Measurements from ENCODE around the gene TTC31.
"Not testable (repeated sequence)": the region's sequence is repeated elsewhere in the genome, so short reads cannot be mapped to it uniquely, and the experiment has no call there.

The TTC31 gene

DNA sequence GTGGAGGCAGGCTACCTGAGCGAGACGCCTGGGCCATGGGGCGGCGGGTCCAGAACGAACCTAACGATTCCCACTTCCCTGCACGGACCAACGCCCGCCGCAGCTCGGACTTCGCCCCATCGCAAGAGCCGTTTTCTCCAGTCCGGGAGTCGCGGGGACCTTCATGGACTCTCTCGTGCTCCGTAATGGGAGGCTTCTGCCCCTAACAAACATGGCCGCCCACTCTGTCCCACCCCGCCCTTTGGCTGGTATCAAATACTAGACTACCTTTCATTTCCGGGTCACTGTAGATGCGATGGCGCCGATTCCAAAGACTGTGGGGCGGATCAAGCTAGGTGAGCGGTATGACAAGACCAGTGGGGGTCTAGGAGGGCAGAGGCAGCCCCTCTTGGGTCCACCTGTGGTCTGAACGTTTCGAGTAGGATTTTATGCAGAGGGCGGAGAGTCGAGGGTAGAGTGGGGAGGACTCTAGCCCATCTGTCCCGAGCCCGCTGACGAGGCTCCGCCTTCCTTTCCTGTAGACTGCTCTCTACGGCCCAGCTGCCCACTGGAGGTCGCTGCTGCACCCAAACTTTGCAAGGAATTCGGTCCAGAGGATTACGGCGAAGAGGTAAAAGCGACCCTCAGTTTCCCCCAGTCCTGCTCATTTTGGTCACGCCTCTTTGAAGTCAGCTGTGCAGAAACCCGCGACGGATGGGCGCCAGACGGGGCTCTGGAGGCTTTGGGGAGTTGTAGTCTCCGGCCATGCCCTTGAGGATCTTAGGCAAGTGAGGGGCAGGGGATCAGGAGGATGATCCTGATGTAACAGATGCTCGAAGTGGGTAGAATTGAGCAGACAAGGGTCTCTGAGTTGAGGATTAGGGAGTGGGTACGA, at the start of gene TTC31, which contains the start of gene CCDC142:
Gene TTC31 (plus strand): TSS at position 281 of the 874 bp plus-strand sequence. CDS start 15 bp downstream, at position 296.
Gene CCDC142 (minus strand): TSS at position 198 of the 874 bp plus-strand sequence. CDS start 161 bp downstream, at position 37.
- peak; percentile 96 for DNase-seq

DNA sequence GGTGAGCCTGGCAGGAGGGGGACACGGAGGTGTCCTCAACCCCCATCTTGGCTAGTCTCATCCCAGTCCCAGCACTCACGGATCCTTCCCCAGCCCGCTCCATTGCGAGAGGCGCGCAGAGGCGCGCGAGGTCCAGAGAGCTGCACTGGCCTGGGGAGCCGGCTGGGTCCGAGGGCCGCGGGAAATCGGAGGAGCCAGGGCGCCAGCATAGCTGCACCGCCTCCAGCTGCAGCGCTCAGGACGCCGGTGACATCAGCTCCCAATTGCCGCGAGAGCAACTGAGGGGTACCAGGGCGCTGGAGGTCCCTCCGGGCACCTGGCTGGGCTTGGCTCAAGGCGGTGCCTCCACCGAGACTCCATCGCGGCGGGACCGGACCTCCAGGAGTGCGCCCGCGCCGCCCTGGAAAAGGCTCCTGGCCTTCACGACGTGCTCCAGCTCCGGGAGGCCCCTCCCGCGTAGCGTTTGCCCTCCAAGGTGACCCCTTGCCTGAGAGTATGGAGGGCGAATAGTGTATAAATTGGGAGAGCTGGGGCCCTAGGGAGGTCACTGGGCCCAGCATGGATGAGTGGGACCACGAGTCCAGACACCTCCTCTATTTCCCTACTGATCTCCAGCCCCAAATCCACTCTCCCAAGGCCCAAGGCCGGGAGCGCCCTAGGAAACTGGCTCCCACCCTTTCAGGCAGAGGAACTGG, 46.6 kb upstream of the TTC31 start:
- no peak for DNase-seq

DNA sequence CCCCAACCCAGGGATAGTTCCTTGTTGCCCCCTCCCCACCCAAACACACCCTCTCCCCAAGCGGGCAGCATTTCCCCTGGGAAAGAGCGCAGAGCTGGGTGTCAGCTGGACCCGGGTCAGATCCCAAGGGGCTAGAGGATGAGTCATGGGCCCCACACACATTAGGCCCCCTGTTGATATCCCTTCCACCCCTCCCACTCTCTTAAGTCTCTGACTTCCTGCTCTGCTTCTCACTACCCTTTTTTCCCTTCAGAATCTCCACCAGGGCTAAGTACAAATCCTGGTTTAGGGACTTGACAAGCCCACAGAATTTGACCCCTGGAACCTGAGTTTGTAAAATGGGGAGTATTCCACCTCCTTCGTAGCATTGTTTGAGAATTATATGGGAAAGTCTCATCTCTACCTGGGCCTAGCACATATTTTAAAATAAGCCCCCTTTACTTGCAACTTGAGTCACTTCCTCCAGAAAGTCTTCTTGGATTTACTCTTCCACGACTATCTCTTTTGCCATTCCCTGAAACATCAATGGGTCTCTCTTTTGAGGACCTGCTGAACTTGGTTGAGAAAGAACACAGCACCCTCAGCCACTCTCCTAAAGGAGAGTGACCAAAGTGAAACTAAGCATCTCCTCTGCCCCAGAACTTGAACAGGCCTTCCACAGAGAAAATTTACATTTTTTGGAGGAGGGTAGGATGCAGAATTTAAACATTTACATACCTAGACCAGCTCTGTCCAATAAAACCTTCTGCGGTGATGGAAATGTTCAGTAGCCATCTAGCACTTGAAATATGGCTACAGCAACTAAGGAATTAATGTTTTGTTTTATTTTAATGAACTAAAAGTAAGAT, 45.8 kb upstream of the TTC31 start:
- DNase-seq: no peak

DNA sequence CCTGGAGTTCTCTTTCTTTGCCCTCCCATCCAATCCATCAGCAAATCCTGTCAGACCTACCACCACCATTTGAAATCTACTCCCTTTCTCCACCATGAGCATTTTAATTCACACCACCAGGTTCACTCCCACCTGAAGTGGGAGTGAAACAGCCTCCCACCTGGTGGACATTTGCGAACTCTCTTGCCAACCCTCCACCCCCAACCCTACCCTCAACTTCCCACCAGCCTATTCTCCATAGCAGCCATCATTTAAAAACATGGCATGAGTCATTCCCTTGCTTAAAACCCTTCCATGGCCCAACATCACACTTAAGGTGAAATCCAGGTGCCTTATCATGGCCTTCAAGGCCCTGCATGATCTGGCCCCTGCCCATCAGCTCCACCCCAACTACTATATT, 44.6 kb upstream of the TTC31 start:
- DNase-seq: no peak

DNA sequence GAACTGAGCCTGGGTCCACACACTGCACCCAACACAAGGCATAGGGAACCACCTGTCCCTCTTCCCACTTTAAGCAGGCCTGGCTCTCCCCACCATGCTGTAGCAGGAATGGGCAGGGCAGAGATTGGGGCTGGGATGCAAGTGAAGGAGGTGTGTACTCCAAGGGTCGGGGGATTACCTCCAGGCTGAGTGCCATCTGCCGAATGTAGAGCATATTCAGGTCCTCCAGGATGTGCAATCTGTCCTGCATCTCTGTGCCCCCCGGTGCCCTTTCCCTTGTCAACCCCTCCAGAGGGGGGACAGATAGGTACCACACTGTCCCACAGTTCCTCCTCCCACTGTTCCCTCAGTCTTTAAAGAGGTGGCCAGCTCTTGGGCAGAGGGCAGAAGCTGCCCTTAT, 43.5 kb upstream of the TTC31 start:
- DNase-seq: peak; percentile 60

DNA sequence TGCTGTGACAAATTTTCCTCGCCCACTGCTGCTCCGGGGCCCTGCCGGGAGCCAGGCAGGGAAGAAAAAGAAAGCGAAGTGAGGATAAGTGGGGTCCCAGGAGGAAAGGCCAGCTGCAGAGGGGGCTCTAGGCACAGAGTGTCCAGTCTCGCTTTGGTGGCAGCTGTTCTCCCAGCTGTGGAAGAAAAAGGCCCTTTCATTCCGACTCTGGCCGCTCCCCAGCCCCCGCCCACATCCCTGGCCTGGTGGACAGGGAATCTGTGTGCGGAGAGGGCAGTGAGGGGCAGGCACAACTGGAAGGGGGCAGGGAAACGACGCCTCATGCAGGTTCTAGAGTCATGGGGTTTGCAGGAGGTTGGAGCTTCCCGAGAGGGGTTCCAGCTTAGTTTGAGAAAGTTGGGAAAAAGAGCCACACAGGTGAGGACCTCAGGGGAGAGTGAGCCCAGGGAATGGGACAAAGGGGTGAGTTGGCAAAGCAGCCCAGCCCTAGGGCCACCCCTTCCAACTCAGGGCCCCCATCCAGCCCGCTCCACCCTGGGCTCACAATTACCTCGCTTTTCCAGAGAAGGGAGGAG, 43.0 kb upstream of the TTC31 start:
- DNase-seq: peak; percentile 91

DNA sequence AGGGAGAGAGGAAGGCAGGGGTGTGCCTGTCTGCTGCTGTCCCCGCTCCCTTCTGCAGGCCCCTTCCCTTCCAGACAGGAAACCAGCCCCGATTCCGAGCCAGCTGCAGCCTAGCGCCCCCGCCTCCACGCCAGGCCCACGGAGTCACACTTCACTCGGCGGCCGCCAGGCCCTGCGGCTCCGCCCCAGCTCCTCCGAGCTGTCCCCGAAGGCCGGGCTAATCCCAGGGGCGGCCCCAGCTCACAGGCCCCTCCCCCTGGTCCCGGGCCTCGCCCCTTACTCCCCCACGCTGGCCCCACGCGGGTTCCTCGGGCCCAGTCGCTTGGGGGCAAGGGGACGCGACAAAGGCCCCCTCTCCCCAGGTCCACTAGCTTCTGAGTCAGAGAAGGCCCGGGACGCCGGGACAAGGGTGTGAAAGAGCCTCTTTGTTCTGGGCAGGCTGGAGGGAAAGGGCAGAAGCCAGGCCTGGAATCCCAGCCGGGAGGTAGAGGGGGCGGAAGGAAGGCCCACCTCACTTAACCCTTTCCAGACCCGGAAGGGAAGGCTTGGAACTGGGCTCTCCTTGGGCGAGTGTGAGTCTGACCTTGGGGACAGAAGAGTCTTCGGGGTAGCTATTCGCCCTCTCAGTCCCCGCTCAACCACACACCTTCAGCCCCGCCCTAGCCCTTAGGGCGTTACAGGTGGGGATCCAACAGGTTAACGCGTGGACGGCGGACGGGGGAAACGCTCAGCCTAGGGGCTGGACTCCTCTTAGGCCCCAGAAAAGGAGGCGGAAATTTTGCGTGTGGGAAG, 42.3 kb upstream of the TTC31 start:
- peak; percentile 88 for DNase-seq

DNA sequence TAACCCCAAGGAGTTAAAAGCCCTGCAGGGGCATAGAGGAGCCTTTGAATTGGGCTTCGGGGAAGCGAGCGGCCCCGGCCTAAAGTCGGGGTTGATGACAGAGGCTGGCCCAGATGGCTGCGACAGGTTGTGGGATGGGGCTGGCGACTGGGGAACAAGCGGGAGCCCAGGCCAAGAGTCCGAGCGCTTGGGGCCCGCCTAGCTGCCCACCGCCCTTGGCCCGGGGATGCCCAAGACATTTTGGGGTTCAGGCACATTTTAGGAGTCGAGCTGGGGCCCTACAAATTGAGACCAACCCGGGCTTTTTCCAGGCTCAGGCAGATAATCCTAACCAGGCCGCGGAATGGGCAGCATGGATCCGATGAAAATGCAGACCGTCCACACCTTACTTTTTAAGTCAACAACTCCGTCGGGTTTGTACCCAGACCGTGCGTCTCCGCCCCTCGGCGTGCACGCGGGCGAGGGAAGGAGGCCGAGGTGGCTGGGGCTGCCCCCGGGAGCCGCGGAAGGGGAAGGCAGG, 41.7 kb upstream of the TTC31 start:
- no peak for DNase-seq

DNA sequence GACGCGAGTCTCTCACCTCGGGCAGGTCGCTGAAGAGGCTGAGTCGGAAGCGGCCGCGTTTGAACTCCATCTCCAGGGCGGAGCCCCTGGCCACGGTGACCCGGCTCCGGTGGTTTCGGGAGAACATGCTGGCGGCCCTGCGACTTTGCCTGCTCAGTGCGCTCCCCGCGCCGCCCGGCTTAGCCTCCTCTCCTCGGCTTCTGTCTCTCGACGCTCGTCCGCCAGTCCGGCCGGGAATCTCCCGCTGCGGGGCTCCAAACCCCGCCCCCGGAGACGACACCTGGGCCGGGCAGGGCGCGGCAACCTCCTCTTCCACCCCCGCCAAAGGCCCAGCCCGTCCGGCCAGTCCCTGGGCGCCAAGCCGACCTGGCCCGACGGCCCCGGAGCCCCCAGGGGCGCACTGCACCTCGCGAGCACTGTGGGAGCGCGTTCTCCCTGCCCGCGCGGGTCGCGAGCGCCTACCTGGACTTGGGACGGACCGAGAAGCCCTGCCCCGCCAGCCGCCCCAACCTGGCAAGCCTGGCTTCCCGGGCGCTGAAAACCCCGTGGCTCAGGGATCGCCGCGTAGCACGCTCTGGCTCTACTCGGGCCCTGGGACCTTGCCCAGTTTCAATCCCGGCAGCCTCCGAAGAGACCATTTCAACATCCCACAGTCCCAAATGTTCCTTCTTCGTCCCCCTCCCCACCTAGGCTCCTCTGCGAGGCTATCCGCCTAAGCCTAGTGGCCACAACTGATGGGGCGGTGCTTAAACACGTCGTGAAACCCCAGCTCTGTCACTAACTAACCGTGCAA, 41.0 kb upstream of the TTC31 start, which contains the start of gene RTKN:
Gene RTKN (minus strand): TSS at position 248 of the 793 bp plus-strand sequence. CDS start 121 bp downstream, at position 127.
- no peak for DNase-seq

DNA sequence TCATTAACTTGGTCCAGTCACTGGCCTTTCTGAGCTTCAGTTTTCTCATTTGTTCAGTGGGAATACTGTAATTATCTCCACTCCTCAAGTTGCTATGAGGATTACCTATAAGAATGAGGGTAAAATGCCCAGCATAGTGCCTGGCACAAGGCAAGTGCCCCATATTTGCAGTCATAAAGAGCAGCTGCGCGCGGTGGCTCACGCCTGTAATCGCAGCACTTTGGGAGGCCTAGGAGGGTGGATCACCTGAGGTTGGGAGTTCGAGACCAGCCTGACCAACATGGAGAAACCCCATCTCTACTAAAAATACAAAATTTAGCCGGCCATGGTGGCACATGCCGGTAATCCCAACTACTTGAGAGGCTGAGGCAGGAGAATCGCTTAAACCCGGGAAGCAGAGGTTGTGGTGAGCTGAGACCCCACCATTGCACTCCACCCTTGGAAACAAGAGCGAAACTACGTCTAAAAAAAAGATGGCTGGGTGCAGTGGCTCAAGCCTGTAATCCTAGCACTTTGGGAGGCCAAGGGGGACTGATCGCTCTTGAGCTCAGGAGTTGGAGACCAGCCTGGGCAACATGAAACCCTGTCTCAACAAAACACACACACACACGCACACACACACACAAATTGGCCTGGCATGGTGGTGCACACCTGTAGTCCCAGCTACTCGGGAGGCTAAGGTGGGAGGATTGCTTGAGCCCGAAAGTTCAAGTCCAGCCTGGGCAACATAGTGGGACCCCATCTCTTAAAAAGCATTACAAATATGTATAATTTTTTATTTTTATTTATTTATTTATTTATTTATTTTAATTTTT, 40.2 kb upstream of the TTC31 start:
- not testable (repeated sequence) for DNase-seq

DNA sequence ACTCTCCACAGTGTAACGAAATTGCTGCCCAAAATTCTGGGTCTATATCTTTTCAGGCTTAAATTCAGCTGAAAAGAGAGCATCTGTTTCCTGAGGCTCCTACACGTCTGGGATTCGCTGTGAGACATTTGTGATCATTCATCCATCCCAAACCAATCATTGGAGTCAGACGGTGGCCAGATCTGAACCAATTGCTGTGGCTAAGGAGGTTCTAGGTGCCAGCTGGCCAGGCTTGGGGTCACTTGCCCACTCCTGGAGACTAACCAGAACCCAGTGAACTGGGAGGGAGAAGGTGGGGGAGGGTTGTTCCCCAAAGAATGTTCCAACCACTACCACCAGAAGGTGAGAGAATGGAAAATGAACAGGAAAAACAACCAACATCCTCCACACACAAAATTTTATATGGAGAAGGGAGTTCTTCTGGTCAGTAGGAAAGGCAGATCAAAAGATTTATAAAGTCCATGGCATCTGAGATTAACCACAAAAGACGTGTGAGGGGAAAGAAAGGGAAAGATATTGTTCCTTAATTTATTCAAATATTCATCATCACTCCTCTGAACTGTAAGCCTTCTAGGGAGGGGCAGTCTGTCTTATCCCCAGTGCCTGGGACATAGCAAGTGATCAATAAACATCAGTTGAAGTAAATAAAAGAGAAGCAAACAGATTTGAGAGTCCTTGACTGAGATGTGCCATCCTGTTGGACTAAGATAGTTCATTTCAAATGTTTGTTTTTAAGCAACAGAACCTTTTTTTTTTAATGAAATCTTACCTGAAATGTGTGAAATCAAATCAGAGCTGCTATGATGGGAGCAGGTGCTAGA, 38.2 kb upstream of the TTC31 start:
- DNase-seq: no peak

DNA sequence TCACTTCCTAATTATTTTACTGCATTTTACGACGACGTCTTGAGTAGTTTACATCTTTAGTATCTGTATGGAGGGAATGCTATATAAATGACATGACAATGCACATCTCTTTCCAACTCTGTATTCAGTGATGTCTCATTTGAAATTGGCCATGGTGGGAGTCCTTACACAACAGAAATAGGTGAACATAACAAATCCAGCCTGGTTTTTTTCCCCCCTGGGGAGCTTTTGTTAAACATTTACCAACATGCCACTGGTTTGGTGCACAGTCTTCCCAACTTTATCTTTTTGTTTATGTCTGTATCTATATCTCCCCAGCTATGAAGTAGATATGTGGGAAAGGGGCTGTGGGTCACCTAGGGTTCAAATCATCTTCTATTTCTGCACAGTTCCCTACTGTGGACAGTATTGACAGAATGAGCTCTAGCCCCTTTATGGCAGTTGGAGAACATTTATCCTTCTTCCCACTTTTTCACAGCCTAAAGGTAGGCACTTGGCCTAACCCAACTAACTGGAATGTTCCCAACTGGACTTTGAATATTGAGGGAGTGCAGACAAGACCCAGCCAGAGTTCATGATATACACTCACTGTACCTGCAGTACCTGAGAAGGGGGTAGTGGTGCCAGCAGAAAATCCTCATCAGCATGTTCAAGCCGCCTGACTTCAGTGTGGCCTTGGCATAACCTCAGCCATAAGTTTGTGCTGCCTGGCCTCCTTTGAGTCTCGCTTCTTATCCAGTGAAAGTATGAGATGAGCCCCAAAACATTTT, 35.5 kb upstream of the TTC31 start:
- no peak for DNase-seq

DNA sequence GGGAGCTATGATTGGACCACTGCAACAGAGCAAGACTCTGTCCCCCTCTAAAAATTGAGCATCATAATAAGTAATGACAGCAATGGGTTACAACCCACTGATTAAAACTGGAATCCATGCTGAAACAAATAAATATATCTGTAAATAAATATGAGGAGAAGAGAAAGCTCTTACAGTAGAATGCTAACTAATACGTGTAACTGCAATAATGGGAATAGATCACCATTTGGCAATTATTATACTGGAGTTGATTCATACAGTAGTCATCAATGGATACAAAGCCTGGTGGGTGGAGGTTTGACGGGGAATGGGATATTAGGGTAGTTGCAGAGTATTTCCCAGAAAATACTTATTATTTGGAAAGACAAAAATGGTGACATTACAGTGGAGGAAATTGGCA, 34.1 kb upstream of the TTC31 start:
- no peak for DNase-seq

DNA sequence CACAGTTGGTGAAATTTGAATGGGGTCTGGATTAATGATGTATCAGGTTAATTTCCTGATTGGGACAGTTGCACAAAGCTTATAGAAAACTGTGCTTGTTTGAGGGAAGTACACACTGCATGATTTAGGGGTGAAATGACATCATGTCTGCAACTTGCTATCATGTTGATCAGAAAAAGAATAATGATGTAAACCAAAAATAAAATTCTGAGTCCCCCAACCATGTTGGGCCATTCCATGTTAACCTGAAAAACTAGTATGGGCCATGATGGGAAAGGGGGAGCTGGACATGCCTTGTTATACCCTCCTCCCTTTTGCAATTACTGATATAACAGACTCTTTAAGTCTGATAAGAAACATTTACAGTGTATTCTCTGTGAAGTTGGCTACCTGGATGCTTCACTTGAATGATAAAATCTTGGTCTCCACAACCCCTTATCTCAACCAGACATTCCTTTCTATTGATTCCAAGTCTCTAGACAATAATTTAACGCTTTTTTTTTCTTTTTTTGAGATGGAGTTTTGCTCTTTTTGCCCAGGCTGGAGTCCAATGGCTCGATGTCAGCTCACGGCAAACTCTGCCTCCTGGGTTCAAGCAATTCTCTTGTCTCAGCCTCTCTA, 32.2 kb upstream of the TTC31 start:
- DNase-seq: no peak

DNA sequence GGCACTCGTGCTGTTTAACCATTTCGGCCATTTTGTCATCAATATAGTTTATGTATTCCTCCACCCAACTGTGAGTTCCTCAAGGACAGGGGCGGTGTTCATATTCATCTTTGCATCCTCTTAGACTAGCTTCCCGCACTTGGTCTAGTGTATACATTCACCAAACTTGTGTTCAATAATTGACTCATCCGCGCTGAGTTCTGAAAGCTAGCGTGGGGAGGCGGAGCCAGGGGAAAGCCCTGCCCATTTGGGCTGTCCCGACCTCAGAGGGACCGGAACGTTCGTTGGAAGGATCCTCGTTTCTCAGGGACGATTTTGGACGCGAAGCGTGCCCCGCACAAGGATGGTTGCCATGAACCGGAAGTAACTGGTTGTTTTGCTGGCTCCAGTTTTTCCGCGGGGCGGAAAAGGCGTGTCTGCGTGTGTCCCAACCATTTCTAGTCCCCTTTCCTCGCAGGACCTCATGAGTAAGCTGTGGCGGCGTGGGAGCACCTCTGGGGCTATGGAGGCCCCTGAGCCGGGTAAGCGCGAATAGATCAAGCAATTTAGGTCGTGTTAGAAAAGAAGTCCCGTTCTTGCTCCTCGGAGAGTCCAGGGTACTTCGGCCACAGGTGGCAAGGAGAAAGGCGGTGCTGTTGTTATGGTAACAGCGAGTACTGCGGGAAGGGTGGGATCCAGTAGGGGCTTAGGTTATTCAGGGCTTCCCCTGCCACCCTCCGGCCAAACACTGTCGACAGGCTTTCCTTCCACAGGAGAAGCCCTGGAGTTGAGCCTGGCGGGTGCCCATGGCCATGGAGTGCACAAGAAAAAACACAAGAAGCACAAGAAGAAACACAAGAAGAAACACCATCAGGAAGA, 28.0 kb upstream of the TTC31 start, which contains the start of gene INO80B:
Gene INO80B (plus strand): TSS at position 434 of the 858 bp plus-strand sequence. CDS start 30 bp downstream, at position 464.
- peak; percentile 98 for DNase-seq

DNA sequence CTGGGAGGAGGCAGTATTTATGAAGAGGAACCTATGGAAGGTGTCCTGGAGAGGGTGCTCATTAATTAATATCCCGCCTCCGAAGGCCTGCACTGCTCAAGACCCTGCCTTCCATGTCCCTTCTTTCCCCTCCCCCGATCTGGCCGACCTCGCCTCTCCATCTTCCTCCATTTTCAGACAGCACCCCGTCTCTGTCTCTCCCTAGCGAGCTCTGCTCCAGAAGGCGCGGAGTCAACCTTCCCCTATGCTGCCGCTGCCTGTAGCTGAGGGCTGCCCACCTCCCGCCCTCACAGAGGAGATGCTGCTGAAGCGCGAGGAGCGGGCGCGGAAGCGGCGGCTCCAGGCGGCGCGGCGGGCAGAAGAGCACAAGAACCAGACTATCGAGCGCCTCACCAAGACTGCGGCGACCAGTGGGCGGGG, 25.7 kb upstream of the TTC31 start:
- no peak for DNase-seq
